Astrocyte (in vitro differentiated cells and primary cell): ENCODE data around the gene TAF3.

Experiments
- EZH2 ChIP-seq: IDR thresholded peaks from 2 replicates; pipeline ENCODE4 v1.6.1; 2012; ENCODE audit warnings: mild to moderate bottlenecking, low read length, inconsistent platforms; ENCODE audit not compliant: insufficient read depth
- TF ChIP-seq, protein P1 (sequence below): IDR thresholded peaks from 2 replicates; pipeline ENCODE4 v1.5.1; 2011; ENCODE audit warnings: low read depth, mild to moderate bottlenecking, inconsistent platforms, low read length, moderate library complexity; ENCODE audit not compliant: insufficient read depth

DNA sequence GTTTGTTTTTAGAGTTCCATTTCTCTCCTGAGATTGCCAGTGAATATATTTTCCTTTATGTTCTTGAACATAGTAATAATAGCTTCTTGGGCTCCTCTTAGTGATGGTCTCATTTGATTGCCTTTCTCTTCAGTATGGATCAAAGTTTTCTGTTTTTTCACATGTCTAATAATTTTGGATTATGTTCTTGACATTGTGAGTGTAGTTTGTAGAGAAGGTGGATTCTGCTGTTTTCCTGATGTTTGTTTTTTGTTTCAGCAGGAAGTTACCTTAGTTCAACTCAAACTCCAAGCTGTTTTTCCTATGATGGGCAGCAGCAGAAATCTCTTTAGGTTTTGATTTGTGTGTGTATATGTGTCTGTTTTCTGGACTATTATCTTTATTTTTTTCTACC is 43.8 kb downstream of the TAF3 start:
- TF ChIP-seq, protein P1, sequence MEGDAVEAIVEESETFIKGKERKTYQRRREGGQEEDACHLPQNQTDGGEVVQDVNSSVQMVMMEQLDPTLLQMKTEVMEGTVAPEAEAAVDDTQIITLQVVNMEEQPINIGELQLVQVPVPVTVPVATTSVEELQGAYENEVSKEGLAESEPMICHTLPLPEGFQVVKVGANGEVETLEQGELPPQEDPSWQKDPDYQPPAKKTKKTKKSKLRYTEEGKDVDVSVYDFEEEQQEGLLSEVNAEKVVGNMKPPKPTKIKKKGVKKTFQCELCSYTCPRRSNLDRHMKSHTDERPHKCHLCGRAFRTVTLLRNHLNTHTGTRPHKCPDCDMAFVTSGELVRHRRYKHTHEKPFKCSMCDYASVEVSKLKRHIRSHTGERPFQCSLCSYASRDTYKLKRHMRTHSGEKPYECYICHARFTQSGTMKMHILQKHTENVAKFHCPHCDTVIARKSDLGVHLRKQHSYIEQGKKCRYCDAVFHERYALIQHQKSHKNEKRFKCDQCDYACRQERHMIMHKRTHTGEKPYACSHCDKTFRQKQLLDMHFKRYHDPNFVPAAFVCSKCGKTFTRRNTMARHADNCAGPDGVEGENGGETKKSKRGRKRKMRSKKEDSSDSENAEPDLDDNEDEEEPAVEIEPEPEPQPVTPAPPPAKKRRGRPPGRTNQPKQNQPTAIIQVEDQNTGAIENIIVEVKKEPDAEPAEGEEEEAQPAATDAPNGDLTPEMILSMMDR: no peak
- no peak for TF ChIP-seq EZH2
